ENCODE measurements around the gene WDR64.
"Not testable (repeated sequence)": the region's sequence is repeated elsewhere in the genome, so short reads cannot be mapped to it uniquely, and the experiment has no call there.

- not testable (repeated sequence) for TF ChIP-seq EZH2phosphoT487 (IDR thresholded peaks at IDR 0.05; ENCODE audit: unreplicated experiment); CTCF (conservative IDR thresholded peaks at IDR 0.05; ENCODE audit: low read depth in 2 of 2); REST (IDR thresholded peaks at IDR 0.05; ENCODE audit: unreplicated experiment); EZH2 (IDR thresholded peaks at IDR 0.05; ENCODE audit: low read depth, unreplicated experiment); POLR2AphosphoS5 (IDR thresholded peaks at IDR 0.05; ENCODE audit: low read depth); CREB1 (CRISPR knock-in tag; IDR thresholded peaks at IDR 0.05; ENCODE audit: low read depth)
Observed at GRCh38 chr1:241659016-241659415, 6.9 kb downstream of the WDR64 start.
